ENCODE results near the gene CDYL2.
"Not testable (repeated sequence)": the region's sequence is repeated elsewhere in the genome, so short reads cannot be mapped to it uniquely, and the experiment has no call there.

The CDYL2 gene

GRCh38 chr16:80807906-80808305 lies 3.5 kb upstream of the CDYL2 start:
- no peak for DNase-seq (ENCODE audit: low read depth)

- no peak for DNase-seq (ENCODE audit: low read depth)
These were observed 2.5 kb upstream of the CDYL2 start for GRCh38 chr16:80806927-80807340.

- no peak for DNase-seq (ENCODE audit: low read depth)
These were observed 1.9 kb upstream of the CDYL2 start for GRCh38 chr16:80806289-80806688.

GRCh38 chr16:80804056-80804525 lies 307 bp downstream of the CDYL2 start:
- no peak for DNase-seq (ENCODE audit: low read depth)

GRCh38 chr16:80803339-80804055 lies 901 bp downstream of the CDYL2 start:
- no peak for DNase-seq (ENCODE audit: low read depth)

- DNase-seq (ENCODE audit: low read depth), result no peak
These were observed 1.5 kb downstream of the CDYL2 start for GRCh38 chr16:80802902-80803301.

- no peak for DNase-seq (ENCODE audit: low read depth)
These were observed 2.3 kb downstream of the CDYL2 start for GRCh38 chr16:80802138-80802537.

- DNase-seq (ENCODE audit: low read depth), result no peak
These were observed 10.3 kb downstream of the CDYL2 start for GRCh38 chr16:80794071-80794470.

GRCh38 chr16:80792031-80792430 lies 12.4 kb downstream of the CDYL2 start:
- DNase-seq (ENCODE audit: low read depth), result no peak

GRCh38 chr16:80791411-80791810 lies 13.0 kb downstream of the CDYL2 start:
- DNase-seq (ENCODE audit: low read depth), result no peak

GRCh38 chr16:80790751-80791150 lies 13.6 kb downstream of the CDYL2 start:
- no peak for DNase-seq (ENCODE audit: low read depth)

GRCh38 chr16:80788027-80788426 lies 16.4 kb downstream of the CDYL2 start:
- peak; percentile 68 for DNase-seq (ENCODE audit: low read depth)

- not testable (repeated sequence) for DNase-seq (ENCODE audit: low read depth)
These were observed 17.8 kb downstream of the CDYL2 start for GRCh38 chr16:80786561-80786960.

- DNase-seq (ENCODE audit: low read depth), result no peak
These were observed 19.4 kb downstream of the CDYL2 start for GRCh38 chr16:80784951-80785350.

- no peak for DNase-seq (ENCODE audit: low read depth)
These were observed 25.7 kb downstream of the CDYL2 start for GRCh38 chr16:80778703-80779102.

GRCh38 chr16:80776856-80777255 lies 27.5 kb downstream of the CDYL2 start:
- no peak for DNase-seq (ENCODE audit: low read depth)

GRCh38 chr16:80775450-80775849 lies 28.9 kb downstream of the CDYL2 start:
- no peak for DNase-seq (ENCODE audit: low read depth)

- no peak for DNase-seq (ENCODE audit: low read depth)
These were observed 37.6 kb downstream of the CDYL2 start for GRCh38 chr16:80766798-80767197.

GRCh38 chr16:80759419-80760162 lies 44.8 kb downstream of the CDYL2 start:
- no peak for DNase-seq (ENCODE audit: low read depth)

- DNase-seq (ENCODE audit: low read depth), result no peak
These were observed 49.9 kb downstream of the CDYL2 start for GRCh38 chr16:80754476-80754875.

GRCh38 chr16:80752541-80752940 lies 51.9 kb downstream of the CDYL2 start:
- no peak for DNase-seq (ENCODE audit: low read depth)

GRCh38 chr16:80751167-80751566 lies 53.2 kb downstream of the CDYL2 start:
- peak; percentile 53 for DNase-seq (ENCODE audit: low read depth)

- DNase-seq (ENCODE audit: low read depth), result peak; percentile 31
These were observed 58.2 kb downstream of the CDYL2 start for GRCh38 chr16:80746231-80746630.
